ENCODE measurements around the gene TGM3. TPM values are rescaled to one million over a fixed set of nuclear protein-coding genes. Genes with fewer than 3 reads are reported as not detected.

The TGM3 gene
- total and polyA plus RNA-seq, 11 donors: 0.04 TPM; not detected in 10

DNA sequence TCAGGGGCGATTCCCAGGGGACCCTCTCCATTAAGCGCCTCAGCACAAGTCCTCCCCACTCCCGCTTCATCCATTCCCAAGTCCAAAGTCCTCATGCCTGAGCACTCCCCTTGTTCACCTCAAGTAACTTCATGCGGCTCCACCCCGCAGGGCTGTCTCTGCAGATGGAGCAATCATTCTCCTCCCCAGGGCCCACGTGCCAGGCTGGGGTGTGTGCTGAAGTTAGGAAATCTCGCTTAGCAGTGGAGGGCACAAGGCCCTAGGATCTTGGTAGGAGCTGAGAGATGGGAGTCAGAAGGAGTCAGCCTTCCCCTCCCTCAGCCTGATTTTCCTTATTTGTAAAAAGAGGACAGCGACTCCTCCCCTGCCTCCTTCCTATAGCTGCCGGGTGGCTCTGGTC lies 3.5 kb downstream of the TGM3 start:
- peaks cover 0 to 16% (median 0%) of the 10 kb centered on the region in 9 donors for H3K27me3 ChIP-seq
- TF ChIP-seq POLR2A (IDR thresholded peaks at IDR 0.05): no peak
- ATAC-seq (peak in 3 of 4 donors; percentile 29 to 67 (median 43)), DNase-seq (peak in 3 of 5 donors; percentile 29 to 71 (median 51))
- intact Hi-C loops (cut with DNase I): no loop called here
- WGBS, 4 donors: 58 to 71% (median 66%) methylated on average over 9 of the region's 9 CpGs
- peaks cover 0 to 30% (median 0%) of the 10 kb centered on the region in 12 donors for H3K4me1 ChIP-seq
- peak overlapping the region in 1 of 12 donors; percentile 69 for H3K27ac ChIP-seq
- H3K4me3 ChIP-seq: no peak overlapping the region
- H3K9me3 ChIP-seq: no peaks in the 10 kb centered on the region
- H3K36me3 ChIP-seq: no peaks in the 10 kb centered on the region

DNA sequence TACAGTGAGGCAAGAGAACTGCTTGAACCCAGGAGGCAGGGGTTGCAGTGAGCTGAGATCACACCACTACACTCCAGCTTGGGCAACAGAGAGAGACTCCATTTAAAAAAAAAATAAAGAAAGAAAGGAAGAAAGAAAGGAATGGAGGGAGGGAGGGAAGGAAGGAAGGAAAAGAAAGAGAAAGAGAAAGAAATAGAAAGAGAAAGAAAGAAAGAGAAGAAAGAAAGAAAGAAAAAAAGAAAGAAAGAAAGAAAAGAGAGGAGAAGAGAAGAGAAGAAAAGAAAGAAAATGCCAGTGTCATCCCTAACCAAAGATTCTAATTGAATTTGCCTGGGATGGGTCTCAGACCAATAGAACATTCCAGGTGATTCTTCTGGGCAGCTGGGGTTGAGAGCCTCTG lies 4.2 kb downstream of the TGM3 start:
- H3K9me3 ChIP-seq: no peaks in the 10 kb centered on the region
- no peaks in the 10 kb centered on the region for H3K36me3 ChIP-seq
- H3K4me1 ChIP-seq: peaks cover 0 to 30% (median 0%) of the 10 kb centered on the region in 12 donors
- H3K4me3 ChIP-seq: no peak overlapping the region
- H3K27me3 ChIP-seq: peaks cover 0 to 20% (median 0%) of the 10 kb centered on the region in 9 donors
- intact Hi-C loops (cut with DNase I): no loop called here
- H3K27ac ChIP-seq: peak overlapping the region in 1 of 12 donors; percentile 69
- TF ChIP-seq POLR2A (IDR thresholded peaks at IDR 0.05): no peak
- TF ChIP-seq, protein P1, sequence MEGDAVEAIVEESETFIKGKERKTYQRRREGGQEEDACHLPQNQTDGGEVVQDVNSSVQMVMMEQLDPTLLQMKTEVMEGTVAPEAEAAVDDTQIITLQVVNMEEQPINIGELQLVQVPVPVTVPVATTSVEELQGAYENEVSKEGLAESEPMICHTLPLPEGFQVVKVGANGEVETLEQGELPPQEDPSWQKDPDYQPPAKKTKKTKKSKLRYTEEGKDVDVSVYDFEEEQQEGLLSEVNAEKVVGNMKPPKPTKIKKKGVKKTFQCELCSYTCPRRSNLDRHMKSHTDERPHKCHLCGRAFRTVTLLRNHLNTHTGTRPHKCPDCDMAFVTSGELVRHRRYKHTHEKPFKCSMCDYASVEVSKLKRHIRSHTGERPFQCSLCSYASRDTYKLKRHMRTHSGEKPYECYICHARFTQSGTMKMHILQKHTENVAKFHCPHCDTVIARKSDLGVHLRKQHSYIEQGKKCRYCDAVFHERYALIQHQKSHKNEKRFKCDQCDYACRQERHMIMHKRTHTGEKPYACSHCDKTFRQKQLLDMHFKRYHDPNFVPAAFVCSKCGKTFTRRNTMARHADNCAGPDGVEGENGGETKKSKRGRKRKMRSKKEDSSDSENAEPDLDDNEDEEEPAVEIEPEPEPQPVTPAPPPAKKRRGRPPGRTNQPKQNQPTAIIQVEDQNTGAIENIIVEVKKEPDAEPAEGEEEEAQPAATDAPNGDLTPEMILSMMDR (IDR thresholded peaks at IDR 0.05): no peak
- ATAC-seq: no peak
- DNase-seq: no peak

DNA sequence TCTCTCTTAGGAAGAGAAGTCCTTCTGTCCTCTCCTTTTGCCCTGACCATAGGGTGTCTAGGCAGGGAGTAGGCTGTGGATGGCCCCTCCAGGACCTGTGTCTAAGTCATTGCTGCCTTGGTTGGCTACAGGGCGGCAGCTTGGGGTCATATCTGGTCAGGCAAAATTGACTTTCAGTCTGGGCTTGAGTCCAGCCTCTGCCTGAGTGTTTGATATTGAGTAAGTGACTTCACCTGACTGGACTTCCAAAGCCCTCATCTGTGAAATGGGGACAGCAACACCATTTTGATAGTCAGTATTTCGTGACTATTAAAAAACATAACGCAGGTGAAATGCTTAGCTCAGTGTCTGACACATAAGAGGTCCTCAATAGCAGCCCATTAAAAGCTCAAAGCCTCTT lies 4.6 kb downstream of the TGM3 start:
- Histone ChIP-seq H3K9me3 (no peaks in the 10 kb centered on the region), H3K27me3 (peaks cover 0 to 20% (median 0%) of the 10 kb centered on the region in 9 donors), H3K4me3 (no peak overlapping the region), H3K27ac (peak overlapping the region in 2 of 12 donors; percentile 8 to 69), H3K36me3 (no peaks in the 10 kb centered on the region), H3K4me1 (peaks cover 0 to 30% (median 0%) of the 10 kb centered on the region in 12 donors)
- DNase-seq: no peak
- no peak for TF ChIP-seq POLR2A (IDR thresholded peaks at IDR 0.05)
- TF ChIP-seq, protein P1 (IDR thresholded peaks at IDR 0.05): no peak
- no peak for ATAC-seq
- intact Hi-C loops (cut with DNase I): no loop called here
- 68 to 89% (median 88%) methylated on average over 3 of the region's 3 CpGs for WGBS, 4 donors

DNA sequence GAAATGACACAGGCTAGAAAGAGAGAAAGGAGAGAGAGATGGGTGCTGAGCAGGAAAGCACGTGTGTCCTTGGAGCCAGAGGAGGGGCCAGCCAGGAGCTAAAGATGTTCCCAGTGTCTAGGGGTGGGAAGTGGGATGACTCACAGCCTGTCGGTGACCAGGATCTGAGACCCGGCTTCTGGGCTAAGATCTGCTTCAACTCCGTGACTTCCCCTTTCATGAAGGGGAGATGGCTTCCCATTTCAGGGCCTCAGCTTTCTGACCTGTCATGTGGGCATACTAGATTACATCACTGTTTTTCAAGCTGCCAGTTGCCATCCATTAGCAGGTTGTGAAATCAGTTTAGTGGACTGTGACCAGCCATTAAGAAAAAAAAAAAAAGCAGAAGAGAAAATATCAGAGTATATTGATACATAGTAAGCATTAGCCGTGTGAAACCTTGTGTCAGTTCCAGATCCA lies 5.4 kb downstream of the TGM3 start:
- H3K4me3 ChIP-seq: no peak overlapping the region
- ATAC-seq (peak in 3 of 4 donors; percentile 78 to 88 (median 82)), DNase-seq (peak in 4 of 5 donors; percentile 41 to 57 (median 50))
- TF ChIP-seq, protein P1 (IDR thresholded peaks at IDR 0.05): no peak
- TF ChIP-seq POLR2A (IDR thresholded peaks at IDR 0.05): no peak
- no peaks in the 10 kb centered on the region for H3K36me3 ChIP-seq
- H3K27me3 ChIP-seq: peaks cover 0 to 20% (median 0%) of the 10 kb centered on the region in 9 donors
- intact Hi-C loops (cut with DNase I): no loop called here
- H3K27ac ChIP-seq: peak overlapping the region in 1 of 12 donors; percentile 75
- no peaks in the 10 kb centered on the region for H3K9me3 ChIP-seq
- peaks cover 0 to 30% (median 0%) of the 10 kb centered on the region in 12 donors for H3K4me1 ChIP-seq
- WGBS, 4 donors: 52 to 69% (median 63%) methylated on average over 5 of the region's 5 CpGs
